Body of pancreas (tissue), 4 donors: ENCODE measurements around the gene TMEM178B. TPM values are rescaled to one million over a fixed set of nuclear protein-coding genes. Genes with fewer than 3 reads are reported as not detected.

Source experiments
- ATAC-seq: fragments of 150-250 bp; one replicate; pipeline ENCODE4 v1.9.1; 2016
- DNase-seq, 4 donors: peaks; one replicate each; pipeline ENCODE4 v3.0.0-alpha.2; 2019
- H3K27ac ChIP-seq, 4 donors: fragments of 200-600 bp; sonication (generic); 1 replicate in 3 of 4; 2 replicates in 1 of 4; pipeline versions ENCODE4 v1.5.1 to v1.6.1; 2016 to 2019; ENCODE audit warnings: mild to moderate bottlenecking in 1 of 4, mixed read lengths in 1 of 4, moderate library complexity in 1 of 4
- H3K27me3 ChIP-seq, 2 donors: fragments of 200-600 bp; sonication (generic); one replicate each; pipeline ENCODE4 v1.6.0; 2016; ENCODE audit warnings: mild to moderate bottlenecking in 1 of 2
- H3K36me3 ChIP-seq, 2 donors: fragments of 200-600 bp; sonication (generic); replicated peaks in 1 of 2; 2 replicates each; pipeline ENCODE4 v1.5.1; 2016; ENCODE audit warnings: low read depth in 2 of 2; ENCODE audit not compliant: insufficient read depth in 1 of 2
- H3K4me1 ChIP-seq: fragments of 200-600 bp; sonication (generic); one replicate; pipeline ENCODE4 v1.6.0; 2016
- H3K4me3 ChIP-seq, 2 donors: fragments of 200-600 bp; sonication (generic); 1 replicate in 1 of 2; 2 replicates in 1 of 2; pipeline ENCODE4 v1.5.1; 2016 to 2019
- H3K9me3 ChIP-seq, 3 donors: fragments of 200-600 bp; sonication (generic); 1 replicate in 2 of 3; 2 replicates in 1 of 3; pipeline ENCODE4 v1.5.1; 2016
- POLR2A ChIP-seq, 3 donors: fragments of 450-650 bp; IDR thresholded peaks; one replicate each; pipeline ENCODE4 v1.6.1; 2016; ENCODE audit warnings: antibody characterized with exemption in 3 of 3, mild to moderate bottlenecking in 2 of 3
- WGBS, 2 donors: methylation state at CpG; one replicate each; pipeline ENCODE4 v1.1.5; 2017; 5-methylcytosine and 5-hydroxymethylcytosine counted together
- intact Hi-C: fragments of 100-400 bp; cut with DNase I; formaldehyde crosslinking; loops from one replicate; pipeline ENCODE4 v1.15.1; 2023
- total RNA-seq, 2 donors: library from RNA; depleted of rRNA; stranded (reverse); fragments of >200 nt; gene quantifications; one replicate each; pipeline ENCODE4 v1.1.0, GENCODE V29; 2016
- TF ChIP-seq, protein P1 (sequence below), 7 experiments: fragments of 450-650 bp in 4 of 7; fragments of 200-600 bp in 3 of 7; sonication (generic) in 3 of 7; IDR thresholded peaks; one replicate each; pipeline ENCODE4 v1.5.1; 2016 to 2019; ENCODE audit warnings: antibody characterized with exemption in 7 of 7

TMEM178B gene
- total RNA-seq, 2 donors from 2014 or later = 1.0 to 11.9 TPM

DNA sequence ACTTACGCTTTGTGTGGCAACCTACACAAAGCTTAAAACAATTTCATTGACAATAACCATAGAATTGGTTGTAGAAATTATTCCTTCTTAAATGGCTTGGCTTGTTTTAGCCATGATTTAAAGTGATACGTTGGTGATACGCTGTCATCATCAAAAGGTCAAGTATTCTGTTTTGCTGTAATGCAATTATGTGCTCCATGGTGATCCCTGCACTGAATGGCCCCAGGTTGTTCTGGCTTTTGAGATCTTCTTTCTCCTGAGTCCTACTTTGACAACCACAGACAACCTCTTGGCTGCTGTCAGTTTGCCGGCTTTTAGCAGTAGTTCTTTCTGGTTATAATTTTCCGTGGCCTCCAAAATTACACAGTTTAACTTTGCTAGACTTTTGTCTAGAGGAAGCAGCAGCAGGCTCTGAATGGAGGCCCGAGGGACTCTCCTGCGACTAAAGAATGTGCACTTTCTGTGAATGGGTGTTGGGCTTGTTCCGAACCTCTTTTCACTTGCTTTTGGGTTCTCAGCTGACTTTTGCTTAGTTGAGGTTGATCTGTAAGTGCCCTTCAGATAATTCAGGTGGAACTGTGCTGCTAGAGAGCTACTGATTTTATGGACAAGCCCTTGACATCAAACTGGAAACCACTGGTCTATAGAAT is 104.7 kb downstream of the TMEM178B start:
- H3K27ac ChIP-seq = no peak overlapping the region
- H3K36me3 ChIP-seq = no peaks in the 10 kb centered on the region
- no peak for ATAC-seq
- H3K27me3 ChIP-seq = no peaks in the 10 kb centered on the region
- H3K4me1 ChIP-seq = no peaks in the 10 kb centered on the region
- DNase-seq = no peak
- intact Hi-C loops = no loop called here
- TF ChIP-seq POLR2A (IDR thresholded peaks at IDR 0.05) = no peak
- TF ChIP-seq, protein P1, sequence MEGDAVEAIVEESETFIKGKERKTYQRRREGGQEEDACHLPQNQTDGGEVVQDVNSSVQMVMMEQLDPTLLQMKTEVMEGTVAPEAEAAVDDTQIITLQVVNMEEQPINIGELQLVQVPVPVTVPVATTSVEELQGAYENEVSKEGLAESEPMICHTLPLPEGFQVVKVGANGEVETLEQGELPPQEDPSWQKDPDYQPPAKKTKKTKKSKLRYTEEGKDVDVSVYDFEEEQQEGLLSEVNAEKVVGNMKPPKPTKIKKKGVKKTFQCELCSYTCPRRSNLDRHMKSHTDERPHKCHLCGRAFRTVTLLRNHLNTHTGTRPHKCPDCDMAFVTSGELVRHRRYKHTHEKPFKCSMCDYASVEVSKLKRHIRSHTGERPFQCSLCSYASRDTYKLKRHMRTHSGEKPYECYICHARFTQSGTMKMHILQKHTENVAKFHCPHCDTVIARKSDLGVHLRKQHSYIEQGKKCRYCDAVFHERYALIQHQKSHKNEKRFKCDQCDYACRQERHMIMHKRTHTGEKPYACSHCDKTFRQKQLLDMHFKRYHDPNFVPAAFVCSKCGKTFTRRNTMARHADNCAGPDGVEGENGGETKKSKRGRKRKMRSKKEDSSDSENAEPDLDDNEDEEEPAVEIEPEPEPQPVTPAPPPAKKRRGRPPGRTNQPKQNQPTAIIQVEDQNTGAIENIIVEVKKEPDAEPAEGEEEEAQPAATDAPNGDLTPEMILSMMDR (IDR thresholded peaks at IDR 0.05) = no peak
- WGBS, 2 donors = 89 to 93% methylated on average over 8 of the region's 8 CpGs
- H3K4me3 ChIP-seq = no peak overlapping the region
- H3K9me3 ChIP-seq = no peaks in the 10 kb centered on the region

DNA sequence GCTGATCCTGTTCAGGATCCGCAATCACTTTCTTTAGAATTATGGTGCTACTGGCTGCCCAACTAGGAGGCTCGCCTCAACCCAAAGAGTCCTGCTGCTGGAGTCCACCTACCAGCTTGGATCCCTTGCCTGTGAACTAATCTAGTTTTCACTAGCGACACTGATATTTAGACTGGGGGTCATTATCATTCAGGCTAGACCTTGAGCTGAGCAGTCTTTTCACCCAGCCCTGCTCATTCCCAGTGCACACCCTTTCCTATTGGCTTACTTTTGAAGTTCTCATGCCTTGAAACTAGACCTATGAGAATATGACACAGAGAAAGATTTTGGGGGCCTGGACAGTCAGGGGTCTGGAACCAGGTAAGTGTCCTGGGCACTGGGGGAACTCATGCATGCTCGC is 107.9 kb downstream of the TMEM178B start:
- Histone ChIP-seq H3K27me3 (no peaks in the 10 kb centered on the region), H3K9me3 (no peaks in the 10 kb centered on the region), H3K27ac (no peak overlapping the region), H3K4me1 (no peaks in the 10 kb centered on the region), H3K36me3 (no peaks in the 10 kb centered on the region), H3K4me3 (no peak overlapping the region)
- intact Hi-C loops = no loop called here
- TF ChIP-seq, protein P1 (IDR thresholded peaks at IDR 0.05) = no peak
- no peak for TF ChIP-seq POLR2A (IDR thresholded peaks at IDR 0.05)
- ATAC-seq (no peak), DNase-seq (no peak)
- WGBS, 2 donors = 94% methylated on average over 4 of the region's 4 CpGs

DNA sequence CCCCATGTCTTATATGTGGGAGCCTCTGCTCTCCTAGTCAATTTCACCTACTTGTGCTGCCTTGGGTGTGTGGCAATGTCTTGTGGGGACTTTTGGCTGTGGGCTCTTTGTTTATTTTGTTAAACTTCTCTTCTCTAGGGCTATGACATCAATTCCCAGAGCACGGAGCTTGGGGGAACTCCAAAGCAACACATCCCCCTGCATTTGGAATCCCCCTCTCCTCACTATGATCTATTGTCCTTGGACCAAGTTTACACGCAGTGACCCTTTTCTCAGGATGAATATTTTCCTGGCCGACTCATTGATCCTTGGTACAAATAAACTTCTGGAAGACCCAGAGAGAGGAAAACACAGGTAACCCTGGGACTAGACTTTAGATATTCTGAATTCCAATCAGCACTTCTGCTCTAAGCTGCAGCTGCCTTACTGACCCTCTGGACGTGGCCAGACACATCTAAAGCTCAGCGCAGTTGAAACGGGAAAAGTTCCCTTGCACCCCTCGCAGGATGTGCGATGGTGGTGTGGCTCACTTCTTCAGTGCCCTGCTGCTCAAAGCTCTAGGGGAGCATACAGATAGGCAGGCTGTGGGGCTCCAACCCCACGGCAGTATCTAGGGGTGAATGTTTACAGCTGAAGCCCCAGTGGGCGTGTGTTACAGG is 110.8 kb downstream of the TMEM178B start:
- intact Hi-C loops = no loop called here
- no peak overlapping the region for H3K4me3 ChIP-seq
- no peaks in the 10 kb centered on the region for H3K9me3 ChIP-seq
- H3K4me1 ChIP-seq = no peaks in the 10 kb centered on the region
- H3K36me3 ChIP-seq = no peaks in the 10 kb centered on the region
- ATAC-seq (no peak), DNase-seq (no peak)
- H3K27ac ChIP-seq = no peak overlapping the region
- TF ChIP-seq, protein P1 (IDR thresholded peaks at IDR 0.05) = no peak
- no peak for TF ChIP-seq POLR2A (IDR thresholded peaks at IDR 0.05)
- whole genome bisulfite sequencing, 2 donors = 62 to 76% methylated on average over 7 to 10 of the region's 10 CpGs
- no peaks in the 10 kb centered on the region for H3K27me3 ChIP-seq

DNA sequence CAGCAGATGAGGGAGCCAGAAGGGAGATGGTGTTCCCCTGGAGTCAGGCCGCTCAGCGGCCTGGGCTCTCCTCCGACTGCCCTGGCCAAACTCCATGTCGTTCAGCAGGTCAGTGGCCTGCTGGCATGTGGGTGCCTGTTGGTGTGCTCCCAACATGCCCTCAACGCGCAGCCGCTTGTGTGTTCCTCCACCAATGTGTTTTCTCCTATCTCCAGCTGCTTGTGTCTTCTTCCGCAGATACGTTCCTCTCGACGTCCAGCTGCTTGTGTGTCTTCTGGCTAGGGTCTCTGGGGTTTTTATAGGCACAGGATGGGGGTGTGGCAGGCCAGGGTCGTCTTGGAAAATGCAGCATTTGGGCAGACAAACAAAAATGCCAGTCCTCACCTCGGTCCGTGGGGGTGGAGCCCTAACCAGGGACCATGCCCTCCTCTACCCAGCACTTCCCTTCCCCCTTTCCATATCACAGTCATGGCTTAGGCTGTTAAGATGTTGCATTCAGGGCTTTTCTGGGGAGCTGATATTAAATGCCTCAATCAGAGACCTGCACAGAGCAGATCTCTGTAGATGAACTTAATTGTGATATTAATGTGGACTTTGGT is 111.6 kb downstream of the TMEM178B start:
- WGBS, 2 donors = 81 to 85% methylated on average over 14 of the region's 14 CpGs
- Histone ChIP-seq H3K4me3 (no peak overlapping the region), H3K9me3 (no peaks in the 10 kb centered on the region), H3K4me1 (no peaks in the 10 kb centered on the region), H3K36me3 (no peaks in the 10 kb centered on the region), H3K27ac (no peak overlapping the region), H3K27me3 (no peaks in the 10 kb centered on the region)
- DNase-seq (no peak), ATAC-seq (no peak)
- intact Hi-C loops = no loop called here
- TF ChIP-seq POLR2A (IDR thresholded peaks at IDR 0.05) = no peak
- TF ChIP-seq, protein P1 (IDR thresholded peaks at IDR 0.05) = no peak
